Measurements from ENCODE around the gene RUNX3. TPM values are rescaled to one million over a fixed set of nuclear protein-coding genes. Genes with fewer than 3 reads are reported as not detected.

RUNX3 gene
- total and polyA plus RNA-seq, 4 donors = 0.43 to 1.1 (median 0.88) TPM

DNA sequence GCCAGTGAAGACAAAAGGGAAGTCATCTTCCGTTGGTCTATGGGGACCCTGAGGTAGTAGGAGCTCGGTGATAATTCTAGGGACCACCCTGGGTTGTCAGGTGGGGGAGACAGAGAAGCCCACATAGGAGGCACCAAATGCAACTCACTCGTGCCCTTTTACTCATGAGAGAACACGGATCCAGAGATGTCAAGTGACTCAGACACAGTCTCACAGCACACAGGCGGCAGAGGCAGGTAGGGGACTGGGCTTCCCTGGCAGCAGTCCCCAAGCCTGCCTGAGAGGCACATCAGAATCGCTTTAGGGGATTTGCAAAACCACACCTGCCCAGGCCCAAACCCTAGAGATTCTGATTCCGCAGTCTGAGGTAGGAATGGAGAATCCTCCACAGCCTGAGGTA is 31.3 kb upstream of the RUNX3 start:
- peaks cover 0 to 4% (median 0%) of the 10 kb centered on the region in 4 donors for H3K27me3 ChIP-seq (ENCODE audit: control insufficient read depth in 4 of 4, insufficient read depth in 4 of 4, low read length in 3 of 4)
- H3K36me3 ChIP-seq (ENCODE audit: control insufficient read depth in 4 of 4, insufficient read depth in 3 of 4, low read depth in 1 of 4, low read length in 3 of 4) = no peaks in the 10 kb centered on the region
- WGBS = 87% methylated on average over 7 of the region's 7 CpGs
- H3K9me3 ChIP-seq (ENCODE audit: control insufficient read depth in 4 of 4, low read length in 3 of 4) = no peaks in the 10 kb centered on the region
- no peak overlapping the region for H3K27ac ChIP-seq (ENCODE audit: low read depth in 1 of 2, low read length in 2 of 2)
- no peaks in the 10 kb centered on the region for H3K4me1 ChIP-seq (ENCODE audit: control insufficient read depth in 4 of 4, insufficient read depth in 4 of 4, low read length in 3 of 4)
- DNase-seq (ENCODE audit: low spot score) = no peak
- no peak overlapping the region for H3K4me3 ChIP-seq (ENCODE audit: low read depth in 1 of 3, low read length in 3 of 3)
- H3K9ac ChIP-seq (ENCODE audit: low read depth in 1 of 2, low read length in 2 of 2) = no peak overlapping the region
- TF ChIP-seq YY1 (IDR thresholded peaks at IDR 0.05) = no peak
- no peak for TF ChIP-seq TAF1 (conservative IDR thresholded peaks at IDR 0.05)
- TF ChIP-seq, protein P1, sequence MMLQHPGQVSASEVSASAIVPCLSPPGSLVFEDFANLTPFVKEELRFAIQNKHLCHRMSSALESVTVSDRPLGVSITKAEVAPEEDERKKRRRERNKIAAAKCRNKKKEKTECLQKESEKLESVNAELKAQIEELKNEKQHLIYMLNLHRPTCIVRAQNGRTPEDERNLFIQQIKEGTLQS (IDR thresholded peaks at IDR 0.05) = no peak
- TF ChIP-seq RAD21 (IDR thresholded peaks at IDR 0.05) = no peak
- TF ChIP-seq EGR1 (IDR thresholded peaks at IDR 0.05; ENCODE audit: low read depth in 2 of 2) = no peak
- no peak for TF ChIP-seq RXRA (IDR thresholded peaks at IDR 0.05)
- no peak for TF ChIP-seq FOXA1 (IDR thresholded peaks at IDR 0.05)
- TF ChIP-seq GABPA (IDR thresholded peaks at IDR 0.05 in 1 of 2, conservative IDR thresholded peaks at IDR 0.05 in 1 of 2) = no peak
- TF ChIP-seq, protein P2, sequence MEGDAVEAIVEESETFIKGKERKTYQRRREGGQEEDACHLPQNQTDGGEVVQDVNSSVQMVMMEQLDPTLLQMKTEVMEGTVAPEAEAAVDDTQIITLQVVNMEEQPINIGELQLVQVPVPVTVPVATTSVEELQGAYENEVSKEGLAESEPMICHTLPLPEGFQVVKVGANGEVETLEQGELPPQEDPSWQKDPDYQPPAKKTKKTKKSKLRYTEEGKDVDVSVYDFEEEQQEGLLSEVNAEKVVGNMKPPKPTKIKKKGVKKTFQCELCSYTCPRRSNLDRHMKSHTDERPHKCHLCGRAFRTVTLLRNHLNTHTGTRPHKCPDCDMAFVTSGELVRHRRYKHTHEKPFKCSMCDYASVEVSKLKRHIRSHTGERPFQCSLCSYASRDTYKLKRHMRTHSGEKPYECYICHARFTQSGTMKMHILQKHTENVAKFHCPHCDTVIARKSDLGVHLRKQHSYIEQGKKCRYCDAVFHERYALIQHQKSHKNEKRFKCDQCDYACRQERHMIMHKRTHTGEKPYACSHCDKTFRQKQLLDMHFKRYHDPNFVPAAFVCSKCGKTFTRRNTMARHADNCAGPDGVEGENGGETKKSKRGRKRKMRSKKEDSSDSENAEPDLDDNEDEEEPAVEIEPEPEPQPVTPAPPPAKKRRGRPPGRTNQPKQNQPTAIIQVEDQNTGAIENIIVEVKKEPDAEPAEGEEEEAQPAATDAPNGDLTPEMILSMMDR (IDR thresholded peaks at IDR 0.05; ENCODE audit: low read depth, low read length, missing input control) = no peak
- TF ChIP-seq, protein P3, sequence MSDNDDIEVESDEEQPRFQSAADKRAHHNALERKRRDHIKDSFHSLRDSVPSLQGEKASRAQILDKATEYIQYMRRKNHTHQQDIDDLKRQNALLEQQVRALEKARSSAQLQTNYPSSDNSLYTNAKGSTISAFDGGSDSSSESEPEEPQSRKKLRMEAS (IDR thresholded peaks at IDR 0.05) = no peak
- TF ChIP-seq, protein P4, sequence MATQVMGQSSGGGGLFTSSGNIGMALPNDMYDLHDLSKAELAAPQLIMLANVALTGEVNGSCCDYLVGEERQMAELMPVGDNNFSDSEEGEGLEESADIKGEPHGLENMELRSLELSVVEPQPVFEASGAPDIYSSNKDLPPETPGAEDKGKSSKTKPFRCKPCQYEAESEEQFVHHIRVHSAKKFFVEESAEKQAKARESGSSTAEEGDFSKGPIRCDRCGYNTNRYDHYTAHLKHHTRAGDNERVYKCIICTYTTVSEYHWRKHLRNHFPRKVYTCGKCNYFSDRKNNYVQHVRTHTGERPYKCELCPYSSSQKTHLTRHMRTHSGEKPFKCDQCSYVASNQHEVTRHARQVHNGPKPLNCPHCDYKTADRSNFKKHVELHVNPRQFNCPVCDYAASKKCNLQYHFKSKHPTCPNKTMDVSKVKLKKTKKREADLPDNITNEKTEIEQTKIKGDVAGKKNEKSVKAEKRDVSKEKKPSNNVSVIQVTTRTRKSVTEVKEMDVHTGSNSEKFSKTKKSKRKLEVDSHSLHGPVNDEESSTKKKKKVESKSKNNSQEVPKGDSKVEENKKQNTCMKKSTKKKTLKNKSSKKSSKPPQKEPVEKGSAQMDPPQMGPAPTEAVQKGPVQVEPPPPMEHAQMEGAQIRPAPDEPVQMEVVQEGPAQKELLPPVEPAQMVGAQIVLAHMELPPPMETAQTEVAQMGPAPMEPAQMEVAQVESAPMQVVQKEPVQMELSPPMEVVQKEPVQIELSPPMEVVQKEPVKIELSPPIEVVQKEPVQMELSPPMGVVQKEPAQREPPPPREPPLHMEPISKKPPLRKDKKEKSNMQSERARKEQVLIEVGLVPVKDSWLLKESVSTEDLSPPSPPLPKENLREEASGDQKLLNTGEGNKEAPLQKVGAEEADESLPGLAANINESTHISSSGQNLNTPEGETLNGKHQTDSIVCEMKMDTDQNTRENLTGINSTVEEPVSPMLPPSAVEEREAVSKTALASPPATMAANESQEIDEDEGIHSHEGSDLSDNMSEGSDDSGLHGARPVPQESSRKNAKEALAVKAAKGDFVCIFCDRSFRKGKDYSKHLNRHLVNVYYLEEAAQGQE (IDR thresholded peaks at IDR 0.05) = no peak
- no peak for TF ChIP-seq HNF4A (conservative IDR thresholded peaks at IDR 0.05)
- no peak for TF ChIP-seq FOXA2 (IDR thresholded peaks at IDR 0.05)
- no peak for TF ChIP-seq NR2F2 (IDR thresholded peaks at IDR 0.05)
- no peak for TF ChIP-seq HNF4G (IDR thresholded peaks at IDR 0.05)
- TF ChIP-seq SP1 (IDR thresholded peaks at IDR 0.05) = no peak
- TF ChIP-seq, protein P5, sequence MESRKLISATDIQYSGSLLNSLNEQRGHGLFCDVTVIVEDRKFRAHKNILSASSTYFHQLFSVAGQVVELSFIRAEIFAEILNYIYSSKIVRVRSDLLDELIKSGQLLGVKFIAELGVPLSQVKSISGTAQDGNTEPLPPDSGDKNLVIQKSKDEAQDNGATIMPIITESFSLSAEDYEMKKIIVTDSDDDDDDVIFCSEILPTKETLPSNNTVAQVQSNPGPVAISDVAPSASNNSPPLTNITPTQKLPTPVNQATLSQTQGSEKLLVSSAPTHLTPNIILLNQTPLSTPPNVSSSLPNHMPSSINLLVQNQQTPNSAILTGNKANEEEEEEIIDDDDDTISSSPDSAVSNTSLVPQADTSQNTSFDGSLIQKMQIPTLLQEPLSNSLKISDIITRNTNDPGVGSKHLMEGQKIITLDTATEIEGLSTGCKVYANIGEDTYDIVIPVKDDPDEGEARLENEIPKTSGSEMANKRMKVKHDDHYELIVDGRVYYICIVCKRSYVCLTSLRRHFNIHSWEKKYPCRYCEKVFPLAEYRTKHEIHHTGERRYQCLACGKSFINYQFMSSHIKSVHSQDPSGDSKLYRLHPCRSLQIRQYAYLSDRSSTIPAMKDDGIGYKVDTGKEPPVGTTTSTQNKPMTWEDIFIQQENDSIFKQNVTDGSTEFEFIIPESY (IDR thresholded peaks at IDR 0.05) = no peak
- no peak for TF ChIP-seq JUND (IDR thresholded peaks at IDR 0.05)
